HepG2 (cell line): ENCODE results near the gene CXCR2. TPM values are rescaled to one million over a fixed set of nuclear protein-coding genes. Genes with fewer than 3 reads are reported as not detected.

Experiments used
- ATF7-NPFF ChIP-seq: sonication (generic); formaldehyde crosslinking; IDR thresholded peaks from 2 replicates; pipeline ENCODE4 v1.8.1; 2023; ENCODE audit warnings: mild to moderate bottlenecking, low read depth, missing genetic modification reagents, moderate library complexity
- KLF13 ChIP-seq: sonication (generic); formaldehyde crosslinking; IDR thresholded peaks from 2 replicates; pipeline ENCODE4 v1.4.0; 2020; ENCODE audit warnings: mild to moderate bottlenecking, missing genetic modification reagents
- MTF2 ChIP-seq: sonication (generic); formaldehyde crosslinking; IDR thresholded peaks from 2 replicates; pipeline ENCODE4 v1.5.0; 2020; ENCODE audit warnings: missing genetic modification reagents, borderline replicate concordance
- polyA plus RNA-seq, 8 experiments: library from polyadenylated mRNA; depleted of rRNA in 3 of 8; stranded (reverse) in 7 of 8; unstranded in 1 of 8; fragments of >200 nt; fragmentation: Illumina TruSeq in 4 of 8; extraction: Trizol in 4 of 8; gene quantifications; 2 replicates each; pipeline versions ENCODE4 v1.2.1 to v1.2.3, GENCODE V29; 2011 to 2016; ENCODE audit warnings: low read depth in 4 of 8, missing spikeins in 1 of 8, mixed read lengths in 1 of 8; ENCODE audit not compliant: insufficient read depth in 1 of 8
- total RNA-seq, 5 experiments: library from RNA; depleted of rRNA; stranded (reverse); fragments of >200 nt; fragmentation: Illumina TruSeq; extraction: Trizol; gene quantifications; 2 replicates each; pipeline ENCODE4 v1.2.3, GENCODE V29; 2016; ENCODE audit warnings: low read depth in 1 of 5
- TF ChIP-seq, protein P1 (sequence below), 2 experiments: fragments of 450-650 bp in 1 of 2; sonication (generic) in 1 of 2; formaldehyde crosslinking in 1 of 2; IDR thresholded peaks; 2 replicates each; pipeline versions ENCODE4 v1.6.1 to v1.8.0; 2016 to 2022; ENCODE audit warnings: antibody characterized with exemption in 1 of 2, mild to moderate bottlenecking in 1 of 2, missing genetic modification reagents in 1 of 2
- TF ChIP-seq, protein P2 (sequence below): sonication (generic); formaldehyde crosslinking; IDR thresholded peaks from 2 replicates; pipeline ENCODE4 v1.8.1; 2023; ENCODE audit warnings: mild to moderate bottlenecking, missing genetic modification reagents
- TF ChIP-seq, protein P3 (sequence below): sonication (generic); formaldehyde crosslinking; IDR thresholded peaks from 2 replicates; pipeline ENCODE4 v1.4.0; 2020; ENCODE audit warnings: mild to moderate bottlenecking, missing genetic modification reagents
- TF ChIP-seq, protein P4 (sequence below): sonication (generic); formaldehyde crosslinking; IDR thresholded peaks from 2 replicates; pipeline ENCODE4 v1.4.0; 2020; ENCODE audit warnings: missing genetic modification reagents
- TF ChIP-seq, protein P5 (sequence below): sonication (generic); formaldehyde crosslinking; IDR thresholded peaks from 2 replicates; pipeline ENCODE4 v1.8.1; 2023; ENCODE audit warnings: mild to moderate bottlenecking, missing genetic modification reagents
- TF ChIP-seq, protein P6 (sequence below): IDR thresholded peaks from 2 replicates; pipeline ENCODE4 v1.6.1; 2012; ENCODE audit warnings: inconsistent platforms
- TF ChIP-seq, protein P7 (sequence below): sonication (generic); formaldehyde crosslinking; IDR thresholded peaks from 2 replicates; pipeline ENCODE4 v1.4.0; 2020; ENCODE audit warnings: mild to moderate bottlenecking, missing genetic modification reagents
- TF ChIP-seq, protein P8 (sequence below): sonication (generic); formaldehyde crosslinking; IDR thresholded peaks from 2 replicates; pipeline ENCODE4 v1.4.0; 2020; ENCODE audit warnings: missing genetic modification reagents

The CXCR2 gene
- total and polyA plus RNA-seq, 2 of the 13 experiments (the other 11 are each of a cell fraction or from before 2014, with no cell fraction given): not detected

DNA sequence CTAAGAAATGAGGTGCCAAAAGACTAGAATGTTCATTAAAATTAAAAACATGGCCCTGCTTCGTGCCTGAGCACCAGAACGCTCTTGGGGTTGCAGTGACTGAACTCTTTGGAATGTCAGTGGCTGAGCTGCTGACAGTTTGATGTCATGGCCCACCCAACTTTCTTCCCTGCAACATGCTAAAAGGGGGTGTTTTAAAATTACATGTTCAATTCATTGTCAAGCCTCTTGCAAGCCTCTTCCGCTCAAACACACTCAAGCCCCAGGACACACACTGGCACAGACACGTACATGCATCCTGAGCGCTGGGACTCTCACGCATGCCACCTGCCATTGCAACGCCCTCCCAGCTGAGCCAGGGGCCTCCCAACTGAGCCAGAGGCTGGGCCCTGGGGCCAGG, 44.1 kb upstream of the CXCR2 start (continued):
- TF ChIP-seq, protein P1, sequence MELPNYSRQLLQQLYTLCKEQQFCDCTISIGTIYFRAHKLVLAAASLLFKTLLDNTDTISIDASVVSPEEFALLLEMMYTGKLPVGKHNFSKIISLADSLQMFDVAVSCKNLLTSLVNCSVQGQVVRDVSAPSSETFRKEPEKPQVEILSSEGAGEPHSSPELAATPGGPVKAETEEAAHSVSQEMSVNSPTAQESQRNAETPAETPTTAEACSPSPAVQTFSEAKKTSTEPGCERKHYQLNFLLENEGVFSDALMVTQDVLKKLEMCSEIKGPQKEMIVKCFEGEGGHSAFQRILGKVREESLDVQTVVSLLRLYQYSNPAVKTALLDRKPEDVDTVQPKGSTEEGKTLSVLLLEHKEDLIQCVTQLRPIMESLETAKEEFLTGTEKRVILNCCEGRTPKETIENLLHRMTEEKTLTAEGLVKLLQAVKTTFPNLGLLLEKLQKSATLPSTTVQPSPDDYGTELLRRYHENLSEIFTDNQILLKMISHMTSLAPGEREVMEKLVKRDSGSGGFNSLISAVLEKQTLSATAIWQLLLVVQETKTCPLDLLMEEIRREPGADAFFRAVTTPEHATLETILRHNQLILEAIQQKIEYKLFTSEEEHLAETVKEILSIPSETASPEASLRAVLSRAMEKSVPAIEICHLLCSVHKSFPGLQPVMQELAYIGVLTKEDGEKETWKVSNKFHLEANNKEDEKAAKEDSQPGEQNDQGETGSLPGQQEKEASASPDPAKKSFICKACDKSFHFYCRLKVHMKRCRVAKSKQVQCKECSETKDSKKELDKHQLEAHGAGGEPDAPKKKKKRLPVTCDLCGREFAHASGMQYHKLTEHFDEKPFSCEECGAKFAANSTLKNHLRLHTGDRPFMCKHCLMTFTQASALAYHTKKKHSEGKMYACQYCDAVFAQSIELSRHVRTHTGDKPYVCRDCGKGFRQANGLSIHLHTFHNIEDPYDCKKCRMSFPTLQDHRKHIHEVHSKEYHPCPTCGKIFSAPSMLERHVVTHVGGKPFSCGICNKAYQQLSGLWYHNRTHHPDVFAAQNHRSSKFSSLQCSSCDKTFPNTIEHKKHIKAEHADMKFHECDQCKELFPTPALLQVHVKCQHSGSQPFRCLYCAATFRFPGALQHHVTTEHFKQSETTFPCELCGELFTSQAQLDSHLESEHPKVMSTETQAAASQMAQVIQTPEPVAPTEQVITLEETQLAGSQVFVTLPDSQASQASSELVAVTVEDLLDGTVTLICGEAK (IDR thresholded peaks at IDR 0.05): no peak
- TF ChIP-seq, protein P1 (CRISPR knock-in tag; IDR thresholded peaks at IDR 0.05): no peak
- TF ChIP-seq, protein P2, sequence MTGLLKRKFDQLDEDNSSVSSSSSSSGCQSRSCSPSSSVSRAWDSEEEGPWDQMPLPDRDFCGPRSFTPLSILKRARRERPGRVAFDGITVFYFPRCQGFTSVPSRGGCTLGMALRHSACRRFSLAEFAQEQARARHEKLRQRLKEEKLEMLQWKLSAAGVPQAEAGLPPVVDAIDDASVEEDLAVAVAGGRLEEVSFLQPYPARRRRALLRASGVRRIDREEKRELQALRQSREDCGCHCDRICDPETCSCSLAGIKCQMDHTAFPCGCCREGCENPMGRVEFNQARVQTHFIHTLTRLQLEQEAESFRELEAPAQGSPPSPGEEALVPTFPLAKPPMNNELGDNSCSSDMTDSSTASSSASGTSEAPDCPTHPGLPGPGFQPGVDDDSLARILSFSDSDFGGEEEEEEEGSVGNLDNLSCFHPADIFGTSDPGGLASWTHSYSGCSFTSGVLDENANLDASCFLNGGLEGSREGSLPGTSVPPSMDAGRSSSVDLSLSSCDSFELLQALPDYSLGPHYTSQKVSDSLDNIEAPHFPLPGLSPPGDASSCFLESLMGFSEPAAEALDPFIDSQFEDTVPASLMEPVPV (CRISPR knock-in tag): no peak
- TF ChIP-seq ATF7-NPFF (no peak), MTF2 (CRISPR knock-in tag) (no peak), KLF13 (CRISPR knock-in tag) (no peak)
- TF ChIP-seq, protein P3, sequence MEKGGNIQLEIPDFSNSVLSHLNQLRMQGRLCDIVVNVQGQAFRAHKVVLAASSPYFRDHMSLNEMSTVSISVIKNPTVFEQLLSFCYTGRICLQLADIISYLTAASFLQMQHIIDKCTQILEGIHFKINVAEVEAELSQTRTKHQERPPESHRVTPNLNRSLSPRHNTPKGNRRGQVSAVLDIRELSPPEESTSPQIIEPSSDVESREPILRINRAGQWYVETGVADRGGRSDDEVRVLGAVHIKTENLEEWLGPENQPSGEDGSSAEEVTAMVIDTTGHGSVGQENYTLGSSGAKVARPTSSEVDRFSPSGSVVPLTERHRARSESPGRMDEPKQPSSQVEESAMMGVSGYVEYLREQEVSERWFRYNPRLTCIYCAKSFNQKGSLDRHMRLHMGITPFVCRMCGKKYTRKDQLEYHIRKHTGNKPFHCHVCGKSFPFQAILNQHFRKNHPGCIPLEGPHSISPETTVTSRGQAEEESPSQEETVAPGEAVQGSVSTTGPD: no peak
- TF ChIP-seq, protein P4, sequence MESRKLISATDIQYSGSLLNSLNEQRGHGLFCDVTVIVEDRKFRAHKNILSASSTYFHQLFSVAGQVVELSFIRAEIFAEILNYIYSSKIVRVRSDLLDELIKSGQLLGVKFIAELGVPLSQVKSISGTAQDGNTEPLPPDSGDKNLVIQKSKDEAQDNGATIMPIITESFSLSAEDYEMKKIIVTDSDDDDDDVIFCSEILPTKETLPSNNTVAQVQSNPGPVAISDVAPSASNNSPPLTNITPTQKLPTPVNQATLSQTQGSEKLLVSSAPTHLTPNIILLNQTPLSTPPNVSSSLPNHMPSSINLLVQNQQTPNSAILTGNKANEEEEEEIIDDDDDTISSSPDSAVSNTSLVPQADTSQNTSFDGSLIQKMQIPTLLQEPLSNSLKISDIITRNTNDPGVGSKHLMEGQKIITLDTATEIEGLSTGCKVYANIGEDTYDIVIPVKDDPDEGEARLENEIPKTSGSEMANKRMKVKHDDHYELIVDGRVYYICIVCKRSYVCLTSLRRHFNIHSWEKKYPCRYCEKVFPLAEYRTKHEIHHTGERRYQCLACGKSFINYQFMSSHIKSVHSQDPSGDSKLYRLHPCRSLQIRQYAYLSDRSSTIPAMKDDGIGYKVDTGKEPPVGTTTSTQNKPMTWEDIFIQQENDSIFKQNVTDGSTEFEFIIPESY (CRISPR knock-in tag): no peak
- TF ChIP-seq, protein P5, sequence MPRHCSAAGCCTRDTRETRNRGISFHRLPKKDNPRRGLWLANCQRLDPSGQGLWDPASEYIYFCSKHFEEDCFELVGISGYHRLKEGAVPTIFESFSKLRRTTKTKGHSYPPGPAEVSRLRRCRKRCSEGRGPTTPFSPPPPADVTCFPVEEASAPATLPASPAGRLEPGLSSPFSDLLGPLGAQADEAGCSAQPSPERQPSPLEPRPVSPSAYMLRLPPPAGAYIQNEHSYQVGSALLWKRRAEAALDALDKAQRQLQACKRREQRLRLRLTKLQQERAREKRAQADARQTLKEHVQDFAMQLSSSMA (CRISPR knock-in tag): no peak
- TF ChIP-seq, protein P6, sequence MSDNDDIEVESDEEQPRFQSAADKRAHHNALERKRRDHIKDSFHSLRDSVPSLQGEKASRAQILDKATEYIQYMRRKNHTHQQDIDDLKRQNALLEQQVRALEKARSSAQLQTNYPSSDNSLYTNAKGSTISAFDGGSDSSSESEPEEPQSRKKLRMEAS: no peak
- TF ChIP-seq, protein P7, sequence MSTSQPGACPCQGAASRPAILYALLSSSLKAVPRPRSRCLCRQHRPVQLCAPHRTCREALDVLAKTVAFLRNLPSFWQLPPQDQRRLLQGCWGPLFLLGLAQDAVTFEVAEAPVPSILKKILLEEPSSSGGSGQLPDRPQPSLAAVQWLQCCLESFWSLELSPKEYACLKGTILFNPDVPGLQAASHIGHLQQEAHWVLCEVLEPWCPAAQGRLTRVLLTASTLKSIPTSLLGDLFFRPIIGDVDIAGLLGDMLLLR (CRISPR knock-in tag): no peak
- TF ChIP-seq, protein P8, sequence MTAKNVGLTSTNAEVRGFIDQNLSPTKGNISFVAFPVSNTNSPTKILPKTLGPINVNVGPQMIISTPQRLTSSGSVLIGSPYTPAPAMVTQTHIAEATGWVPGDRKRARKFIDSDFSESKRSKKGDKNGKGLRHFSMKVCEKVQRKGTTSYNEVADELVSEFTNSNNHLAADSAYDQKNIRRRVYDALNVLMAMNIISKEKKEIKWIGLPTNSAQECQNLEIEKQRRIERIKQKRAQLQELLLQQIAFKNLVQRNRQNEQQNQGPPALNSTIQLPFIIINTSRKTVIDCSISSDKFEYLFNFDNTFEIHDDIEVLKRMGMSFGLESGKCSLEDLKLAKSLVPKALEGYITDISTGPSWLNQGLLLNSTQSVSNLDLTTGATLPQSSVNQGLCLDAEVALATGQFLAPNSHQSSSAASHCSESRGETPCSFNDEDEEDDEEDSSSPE (CRISPR knock-in tag): no peak
